C1 segment of cervical spinal cord (tissue), 14 donors: ENCODE data around the gene DMXL2.
"Not testable (repeated sequence)": the region's sequence is repeated elsewhere in the genome, so short reads cannot be mapped to it uniquely, and the experiment has no call there.

Experiments
- DNase-seq, 14 donors: peaks; one replicate each; lab custom pipeline; 2025; lab: John Stamatoyannopoulos, UW

The DMXL2 gene

GRCh38 chr15:51622604-51623370 is at the start of gene DMXL2:
Gene DMXL2 (minus strand): TSS chr15:51622771. CDS start chr15:51622545, 226 bp downstream.
- DNase-seq, result peak; percentile 46 to 94 (median 80)

GRCh38 chr15:51672155-51672687 is 49.6 kb upstream of the DMXL2 start:
- DNase-seq, result peak in 6 of 14 donors; percentile 9 to 57 (median 12)

- DNase-seq, result no peak
Measured at GRCh38 chr15:51669381-51669780, 46.8 kb upstream of the DMXL2 start.

GRCh38 chr15:51668446-51668845 is 45.9 kb upstream of the DMXL2 start:
- no peak for DNase-seq

GRCh38 chr15:51667478-51667877 is 44.9 kb upstream of the DMXL2 start:
- no peak for DNase-seq

- DNase-seq, result no peak
Measured at GRCh38 chr15:51661072-51661471, 38.5 kb upstream of the DMXL2 start.

GRCh38 chr15:51658664-51659063 is 36.1 kb upstream of the DMXL2 start:
- no peak for DNase-seq

GRCh38 chr15:51655401-51656057 is 33.0 kb upstream of the DMXL2 start:
- DNase-seq, result not testable (repeated sequence)

- DNase-seq, result no peak
Measured at GRCh38 chr15:51652084-51652668, 29.6 kb upstream of the DMXL2 start.

GRCh38 chr15:51649659-51650521 is 27.3 kb upstream of the DMXL2 start:
- peak in 9 of 14 donors; percentile 0 to 47 (median 8) for DNase-seq

GRCh38 chr15:51648643-51649042 is 26.1 kb upstream of the DMXL2 start:
- DNase-seq, result not testable (repeated sequence)

- DNase-seq, result not testable (repeated sequence)
Measured at GRCh38 chr15:51648101-51648500, 25.5 kb upstream of the DMXL2 start.

- peak in 7 of 14 donors; percentile 3 to 27 (median 20) for DNase-seq
Measured at GRCh38 chr15:51647128-51647562, 24.6 kb upstream of the DMXL2 start.

- DNase-seq, result no peak
Measured at GRCh38 chr15:51642696-51643095, 20.1 kb upstream of the DMXL2 start.

GRCh38 chr15:51641490-51642130 is 19.0 kb upstream of the DMXL2 start:
- no peak for DNase-seq

GRCh38 chr15:51634591-51635198 is 12.1 kb upstream of the DMXL2 start:
- DNase-seq, result no peak

GRCh38 chr15:51629612-51630011 is 7.0 kb upstream of the DMXL2 start:
- DNase-seq, result peak in 5 of 14 donors; percentile 3 to 15 (median 6)

GRCh38 chr15:51625236-51625635 is 2.7 kb upstream of the DMXL2 start:
- DNase-seq, result no peak

GRCh38 chr15:51624022-51624421 is 1.5 kb upstream of the DMXL2 start:
- DNase-seq, result no peak

GRCh38 chr15:51623386-51623938 is 891 bp upstream of the DMXL2 start:
- no peak for DNase-seq
